HG03060 (cell line): ENCODE data around the gene USP3.
A peak's percentile ranks its signal among the peaks of the same experiment; 100 is the strongest.
"Not testable (repeated sequence)": the region's sequence is repeated elsewhere in the genome, so short reads cannot be mapped to it uniquely, and the experiment has no call there.

ENCODE experiments used
- ATAC-seq: cut with Tn5 transposase; IDR thresholded peaks from one replicate; pipeline ENCODE4 v1.9.1; 2021; ENCODE audit warnings: low read depth, moderate number of reproducible peaks; ENCODE audit not compliant: unreplicated experiment

Gene USP3

DNA sequence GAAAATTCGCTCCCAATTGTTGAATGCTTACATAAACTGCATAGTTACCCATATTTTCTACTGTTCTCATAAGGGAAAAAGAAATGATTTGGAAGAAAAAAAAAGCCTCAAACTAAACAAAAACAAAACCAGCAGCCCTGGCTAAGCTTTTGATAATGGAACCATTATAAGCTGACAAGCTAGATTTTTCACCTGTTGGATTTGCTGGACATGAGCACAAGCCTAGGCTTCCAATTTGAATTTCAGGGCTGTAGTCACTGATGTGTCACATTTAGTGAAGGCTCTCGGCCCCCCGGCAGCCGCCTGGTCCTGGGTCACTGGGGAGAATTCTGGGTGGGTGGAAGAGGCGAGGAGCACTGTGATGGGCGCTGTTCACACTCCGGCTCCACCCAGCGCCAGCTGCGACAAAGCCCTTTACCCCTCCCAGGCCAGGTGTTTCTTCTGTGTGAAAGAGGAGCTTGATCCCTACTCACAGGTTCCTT, 97.4 kb downstream of the USP3 start:
- no peak for ATAC-seq

DNA sequence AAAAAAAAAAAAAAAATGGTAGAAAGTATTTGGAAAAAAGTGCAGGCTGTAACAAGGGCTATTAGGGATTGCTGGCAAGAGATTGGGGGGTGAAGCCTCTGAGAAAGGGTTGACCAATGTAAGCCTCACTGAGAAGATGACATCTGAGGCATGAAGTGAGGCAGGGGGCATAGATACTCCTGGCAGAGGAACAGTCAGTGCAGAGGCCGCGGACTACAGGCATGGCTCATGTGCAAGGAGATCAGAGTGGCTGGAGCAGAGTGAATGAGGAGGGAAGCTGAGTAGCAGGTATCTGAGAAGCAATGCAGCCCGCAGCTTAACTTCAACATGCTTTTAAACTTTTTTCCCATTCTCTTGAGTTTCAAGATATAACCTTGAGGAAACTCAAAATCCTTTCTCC, 98.2 kb downstream of the USP3 start:
- no peak for ATAC-seq

- no peak for ATAC-seq
Observed at GRCh38 chr15:63603516-63603915, 99.1 kb downstream of the USP3 start.

- no peak for ATAC-seq
Observed at GRCh38 chr15:63604281-63604680, 99.9 kb downstream of the USP3 start.

- ATAC-seq = no peak
Observed at GRCh38 chr15:63605036-63605435, 100.6 kb downstream of the USP3 start.

- ATAC-seq = no peak
Observed at GRCh38 chr15:63605816-63606215, 101.4 kb downstream of the USP3 start.

- ATAC-seq = no peak
Observed at GRCh38 chr15:63606308-63606707, 101.9 kb downstream of the USP3 start.

GRCh38 chr15:63608989-63609388, 104.6 kb downstream of the USP3 start:
- no peak for ATAC-seq

DNA sequence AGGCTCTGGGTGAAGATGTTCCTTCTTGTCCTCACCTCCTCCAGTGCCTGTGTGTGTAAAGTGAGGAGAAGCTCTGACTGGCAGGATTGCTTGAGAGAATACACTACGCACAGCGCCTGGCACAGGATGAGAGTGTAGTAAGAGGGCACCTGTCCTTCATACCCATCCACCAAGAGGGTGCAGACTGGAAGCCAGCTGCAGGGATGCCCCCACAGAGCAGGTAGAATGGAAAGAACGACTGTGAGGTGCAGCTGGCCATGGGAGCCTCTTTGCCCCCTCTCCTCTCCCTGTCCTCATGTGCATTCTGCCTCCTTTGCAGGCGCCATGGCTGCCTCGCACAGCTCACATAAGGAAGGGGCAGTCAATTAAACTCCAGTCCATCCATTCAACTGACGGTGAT, 105.1 kb downstream of the USP3 start:
- ATAC-seq = no peak

GRCh38 chr15:63610209-63610841, 105.9 kb downstream of the USP3 start:
- peak; percentile 55 for ATAC-seq

GRCh38 chr15:63611177-63611576, 106.8 kb downstream of the USP3 start:
- ATAC-seq = no peak

DNA sequence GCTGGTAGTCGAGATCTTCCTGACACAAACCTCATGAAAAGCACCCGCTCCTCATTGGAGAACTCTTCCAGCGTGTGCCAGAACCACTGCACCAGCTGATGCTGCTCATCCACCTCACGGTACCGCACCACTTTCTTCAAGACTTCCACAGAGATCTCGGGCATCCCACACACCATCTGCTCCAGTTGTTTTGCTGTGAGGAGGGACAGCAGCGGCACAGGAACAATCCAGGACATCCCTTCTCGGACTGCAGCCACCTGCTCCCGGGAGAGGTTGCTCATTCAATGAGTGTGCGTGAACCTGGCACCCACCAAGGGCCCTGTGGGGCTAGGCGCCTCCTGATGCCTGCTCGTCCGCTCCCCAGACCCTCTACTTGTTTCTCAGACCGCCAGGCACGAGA, 107.9 kb downstream of the USP3 start:
- no peak for ATAC-seq

- ATAC-seq = no peak
Observed at GRCh38 chr15:63615935-63616334, 111.5 kb downstream of the USP3 start.

GRCh38 chr15:63617147-63617546, 112.8 kb downstream of the USP3 start:
- ATAC-seq = not testable (repeated sequence)

GRCh38 chr15:63617627-63618026, 113.2 kb downstream of the USP3 start:
- not testable (repeated sequence) for ATAC-seq

DNA sequence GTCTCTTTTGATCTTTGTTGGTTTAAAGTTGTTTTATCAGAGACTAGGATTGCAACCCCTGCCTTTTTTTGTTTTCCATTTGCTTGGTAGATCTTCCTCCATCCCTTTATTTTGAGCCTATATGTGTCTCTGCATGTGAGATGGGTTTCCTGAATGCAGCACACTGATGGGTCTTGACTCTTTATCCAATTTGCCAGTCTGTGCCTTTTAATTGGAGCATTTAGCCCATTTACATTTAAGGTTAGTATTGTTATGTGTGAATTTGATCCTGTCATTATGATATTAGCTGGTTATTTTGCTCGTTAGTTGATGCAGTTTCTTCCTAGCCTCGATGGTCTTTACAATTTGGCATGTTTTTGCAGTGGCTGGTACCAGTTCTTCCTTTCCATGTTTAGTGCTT, 116.4 kb downstream of the USP3 start:
- not testable (repeated sequence) for ATAC-seq

- ATAC-seq = no peak
Observed at GRCh38 chr15:63623232-63623969, 119.0 kb downstream of the USP3 start.

DNA sequence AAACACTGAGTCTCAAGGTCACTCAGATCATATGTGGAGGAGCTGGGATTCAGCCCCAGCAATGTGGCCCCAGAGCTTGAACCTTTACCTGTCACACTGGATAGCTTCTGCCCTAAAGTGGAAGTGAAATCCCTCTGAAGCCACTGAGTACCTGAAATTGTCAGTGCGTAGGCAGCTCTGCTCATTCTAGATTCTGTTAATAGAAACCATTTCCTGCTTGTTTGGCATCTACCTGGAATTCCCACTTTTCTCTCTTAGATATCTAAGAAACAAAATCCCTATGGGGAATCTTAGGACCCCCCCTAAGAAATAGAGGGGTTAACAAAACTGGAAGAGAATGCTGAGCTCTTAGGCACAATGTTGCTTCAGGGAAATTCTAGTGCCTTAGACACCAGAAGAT, 122.6 kb downstream of the USP3 start:
- no peak for ATAC-seq

DNA sequence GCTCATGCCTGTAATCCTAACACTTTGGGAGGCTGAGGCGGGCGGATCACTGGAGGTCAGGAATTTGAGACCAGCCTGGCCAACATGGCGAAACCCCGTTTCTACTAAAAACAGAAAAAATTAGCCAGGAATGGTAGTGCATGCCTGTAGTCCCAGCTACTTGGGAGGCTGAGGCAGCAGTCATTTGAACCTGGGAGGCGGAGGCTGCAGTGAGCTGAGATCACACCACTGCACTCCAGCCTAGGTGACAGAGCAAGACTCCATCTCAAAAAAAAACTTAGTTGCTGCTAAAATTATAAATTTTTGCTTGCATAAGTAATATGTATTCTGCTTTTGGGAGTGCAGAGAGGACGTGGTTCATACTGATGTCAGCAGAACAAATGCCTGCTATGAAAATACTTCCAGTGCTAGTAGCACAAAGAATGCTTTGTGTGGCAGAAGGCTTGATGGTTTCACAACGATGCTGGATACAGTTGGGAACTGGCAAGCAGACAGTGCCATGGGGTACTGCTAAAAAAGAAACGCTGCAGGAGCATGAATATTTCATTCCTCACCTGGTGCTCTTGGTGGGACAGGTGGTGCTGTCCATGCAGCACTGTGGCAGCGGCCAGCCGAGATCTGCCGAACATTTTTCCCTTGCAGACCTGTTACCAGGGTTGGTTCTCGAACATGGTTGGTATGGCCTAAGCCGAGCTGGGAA, 123.9 kb downstream of the USP3 start:
- ATAC-seq = no peak

DNA sequence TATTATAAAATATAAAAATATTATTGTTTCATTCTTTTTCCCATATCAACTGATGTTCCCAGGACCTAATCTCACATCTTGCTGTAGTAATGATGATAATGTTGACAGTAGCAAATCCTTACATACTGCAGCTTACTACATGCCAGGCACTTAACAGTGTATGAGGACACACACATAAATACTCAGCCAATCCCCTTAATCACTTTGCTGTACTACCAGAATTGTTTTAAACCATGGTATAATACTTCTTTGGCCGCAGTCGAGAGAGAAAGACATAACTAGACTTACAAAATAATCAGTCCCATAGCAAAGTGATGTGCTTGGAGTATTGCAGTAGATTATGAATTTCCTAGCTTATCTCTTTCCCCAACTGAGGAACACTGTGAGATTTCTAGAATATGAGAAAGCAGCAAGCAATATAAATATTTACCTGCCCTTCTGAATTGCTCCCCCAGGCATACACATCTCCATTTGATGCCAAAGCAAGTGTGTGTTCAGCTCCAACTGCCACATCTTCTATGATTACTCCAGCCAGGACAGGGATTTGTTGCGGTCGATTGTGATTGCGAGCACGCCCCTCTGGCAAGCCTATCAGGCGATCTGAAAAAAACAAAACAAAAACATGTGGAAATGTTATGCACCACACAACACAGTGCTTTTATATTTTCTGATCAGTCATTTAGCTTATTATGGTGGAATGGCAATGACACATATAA, 125.8 kb downstream of the USP3 start:
- no peak for ATAC-seq

DNA sequence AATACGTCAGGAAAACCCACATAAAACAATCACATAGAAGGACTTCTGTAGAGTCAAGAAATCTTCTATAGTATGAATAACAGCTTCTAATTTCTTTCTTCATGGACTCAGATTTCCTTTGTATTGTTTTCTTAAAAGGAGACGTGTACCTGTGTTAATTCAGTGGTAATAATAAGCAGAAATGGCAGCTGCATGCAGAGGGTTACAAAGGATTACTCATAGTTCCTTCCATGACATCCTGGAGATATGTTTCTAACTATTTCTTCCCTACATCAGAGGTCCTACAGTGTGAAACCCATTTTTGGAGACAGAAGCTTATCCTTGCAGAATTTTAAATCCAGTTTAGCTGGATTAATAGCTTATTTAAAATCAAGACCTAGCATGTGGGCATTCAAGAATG, 128.9 kb downstream of the USP3 start:
- no peak for ATAC-seq
